Esophagus (tissue), 2 donors: ENCODE results near the gene FBLIM1. TPM values are rescaled to one million over a fixed set of nuclear protein-coding genes. Genes with fewer than 3 reads are reported as not detected.

Experiments
- H3K27ac ChIP-seq, 2 donors: one replicate each; pipeline ENCODE4 v1.5.1; 2013; ENCODE audit warnings: low read depth in 2 of 2, mild to moderate bottlenecking in 2 of 2, inconsistent platforms in 1 of 2, low read length in 1 of 2, moderate library complexity in 1 of 2
- H3K27me3 ChIP-seq, 2 donors: one replicate each; pipeline ENCODE4 v1.6.1; 2013; ENCODE audit warnings: low read length in 2 of 2, control low read depth in 1 of 2, mild to moderate bottlenecking in 1 of 2; ENCODE audit not compliant: insufficient read depth in 2 of 2, control insufficient read depth in 1 of 2
- H3K36me3 ChIP-seq, 2 donors: one replicate each; pipeline ENCODE4 v1.6.1; 2013; ENCODE audit warnings: low read length in 1 of 2; ENCODE audit not compliant: control insufficient read depth in 2 of 2, insufficient read depth in 2 of 2
- H3K4me1 ChIP-seq, 2 donors: one replicate each; pipeline ENCODE4 v1.6.1; 2013; ENCODE audit warnings: low read length in 1 of 2; ENCODE audit not compliant: control insufficient read depth in 2 of 2, insufficient read depth in 2 of 2
- H3K4me3 ChIP-seq, 2 donors: one replicate each; pipeline ENCODE4 v1.5.1; 2013; ENCODE audit warnings: low read length in 2 of 2, mild to moderate bottlenecking in 2 of 2, low read depth in 1 of 2, moderate library complexity in 1 of 2
- H3K9me3 ChIP-seq, 2 donors: one replicate each; pipeline ENCODE4 v1.6.1; 2013; ENCODE audit warnings: mild to moderate bottlenecking in 2 of 2, low read depth in 1 of 2, low read length in 1 of 2, moderate library complexity in 1 of 2; ENCODE audit not compliant: control insufficient read depth in 2 of 2, insufficient read depth in 1 of 2
- WGBS, 2 donors: extraction: QIAGEN DNeasy Blood & Tissue Kit; methylation state at CpG; one replicate each; pipeline ENCODE4 v1.1.7; 2013; 5-methylcytosine and 5-hydroxymethylcytosine counted together
- polyA plus RNA-seq, 2 donors: library from polyadenylated mRNA; stranded (reverse); fragments of 200-250 nt; gene quantifications; one replicate each; pipeline ENCODE4 v1.2.3, GENCODE V29; 2013
- donor health status: healthy with polysubstance abuse.
- donor health status: Bipolar disorder and iron deficiency.

The FBLIM1 gene, protein sequence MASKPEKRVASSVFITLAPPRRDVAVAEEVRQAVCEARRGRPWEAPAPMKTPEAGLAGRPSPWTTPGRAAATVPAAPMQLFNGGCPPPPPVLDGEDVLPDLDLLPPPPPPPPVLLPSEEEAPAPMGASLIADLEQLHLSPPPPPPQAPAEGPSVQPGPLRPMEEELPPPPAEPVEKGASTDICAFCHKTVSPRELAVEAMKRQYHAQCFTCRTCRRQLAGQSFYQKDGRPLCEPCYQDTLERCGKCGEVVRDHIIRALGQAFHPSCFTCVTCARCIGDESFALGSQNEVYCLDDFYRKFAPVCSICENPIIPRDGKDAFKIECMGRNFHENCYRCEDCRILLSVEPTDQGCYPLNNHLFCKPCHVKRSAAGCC
- 10 to 100 TPM; 17.7 to 20.5 TPM for polyA plus RNA-seq

GRCh38 chr1:15758343-15758931 is at the start of gene FBLIM1:
Gene FBLIM1, plus strand, starts transcription at chr1:15758795. Its CDS starts 6,189 bp downstream, at chr1:15764984.
- H3K4me3 ChIP-seq = peak within 1 kb of the TSS; percentile 67 to 70

GRCh38 chr1:15709226-15709625 is 49.4 kb upstream of the FBLIM1 start:
- 91 to 94% methylated on average over 4 of the region's 4 CpGs for WGBS, 2 donors
- Histone ChIP-seq H3K4me3 (no peak overlapping the region), H3K36me3 (peaks cover 0 to 2% of the 10 kb centered on the region in 2 donors), H3K27ac (no peak overlapping the region), H3K27me3 (no peaks in the 10 kb centered on the region), H3K4me1 (peaks cover 5 to 6% of the 10 kb centered on the region in 2 donors), H3K9me3 (no peaks in the 10 kb centered on the region)

More at GRCh38 chr1:15758343-15758931, at the start of gene FBLIM1:
- Histone ChIP-seq H3K27ac (peak within 1 kb of the TSS; percentile 59 to 71), H3K9me3 (no peaks in the 10 kb centered on the region), H3K4me1 (peaks cover 3 to 14% of the 10 kb centered on the region in 2 donors), H3K36me3 (no peaks in the 10 kb centered on the region), H3K27me3 (no peaks in the 10 kb centered on the region)
- 4 to 13% methylated on average over 9 to 54 of the region's 58 CpGs for WGBS, 2 donors

DNA sequence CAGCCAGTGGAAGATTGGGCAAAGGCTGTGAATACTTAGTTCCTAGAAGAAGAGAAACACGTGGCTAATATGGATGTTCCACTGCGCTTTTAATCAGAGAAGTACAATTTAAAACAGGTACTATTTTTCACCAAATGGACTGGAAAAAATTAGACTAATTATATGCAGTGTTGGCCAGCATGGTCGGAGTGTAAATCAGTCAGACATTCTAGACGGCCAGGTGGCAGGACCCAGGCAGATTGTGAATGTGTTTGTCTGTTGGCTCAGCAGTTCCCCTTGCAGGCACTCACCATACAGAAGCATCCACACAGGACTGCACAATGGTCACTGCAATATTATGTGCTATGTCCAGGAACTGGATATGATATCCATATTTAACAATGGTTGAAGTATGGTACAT is 46.4 kb upstream of the FBLIM1 start:
- peaks cover 0 to 2% of the 10 kb centered on the region in 2 donors for H3K9me3 ChIP-seq
- H3K4me3 ChIP-seq = no peak overlapping the region
- WGBS, 2 donors = 80 to 84% methylated on average over 4 of the region's 4 CpGs
- H3K4me1 ChIP-seq = peaks cover 0 to 4% of the 10 kb centered on the region in 2 donors
- H3K36me3 ChIP-seq = peaks cover 0 to 11% of the 10 kb centered on the region in 2 donors
- no peak overlapping the region for H3K27ac ChIP-seq
- H3K27me3 ChIP-seq = no peaks in the 10 kb centered on the region

DNA sequence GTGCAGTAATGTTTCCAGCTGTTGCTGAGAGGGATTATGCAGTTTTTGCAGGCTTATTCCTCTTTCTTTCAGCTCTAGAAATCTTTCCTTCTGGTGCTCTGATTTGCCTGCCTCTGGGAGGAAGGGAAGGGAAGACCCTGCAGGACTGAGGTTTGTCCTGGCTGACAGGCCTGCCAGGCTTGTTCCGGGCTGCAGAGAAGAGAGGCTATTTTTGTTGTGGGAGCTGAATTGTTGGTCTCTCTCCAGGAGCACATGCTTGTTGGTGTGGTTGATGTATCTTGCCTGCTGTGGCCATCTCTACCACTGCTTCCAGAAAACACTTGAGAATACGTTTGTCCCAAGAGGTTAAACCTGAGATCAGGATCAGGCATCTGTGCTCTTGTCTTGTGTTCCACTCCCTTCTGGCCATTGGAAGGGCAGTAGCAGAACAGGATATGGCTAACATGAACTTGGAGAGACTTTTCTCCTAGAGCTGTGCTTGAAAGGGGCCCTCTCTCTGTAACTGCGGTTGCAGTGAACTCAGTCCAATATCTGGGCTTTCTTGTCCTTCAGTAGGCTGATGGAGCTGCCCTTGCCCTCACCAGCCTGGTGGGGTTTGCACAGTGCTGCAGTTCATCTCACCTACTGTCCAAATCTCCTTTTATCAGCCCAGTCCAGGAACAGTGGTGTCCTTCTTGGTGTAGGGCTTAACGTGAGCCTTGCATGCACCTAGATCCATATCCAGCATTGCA is 44.0 kb upstream of the FBLIM1 start:
- H3K9me3 ChIP-seq = peaks cover 0 to 2% of the 10 kb centered on the region in 2 donors
- no peaks in the 10 kb centered on the region for H3K27me3 ChIP-seq
- WGBS, 2 donors = 58 to 71% methylated on average over 4 of the region's 4 CpGs
- peaks cover 0 to 28% of the 10 kb centered on the region in 2 donors for H3K36me3 ChIP-seq
- H3K27ac ChIP-seq = peak overlapping the region; percentile 8 to 24
- H3K4me3 ChIP-seq = no peak overlapping the region
- peaks cover 0 to 4% of the 10 kb centered on the region in 2 donors for H3K4me1 ChIP-seq

DNA sequence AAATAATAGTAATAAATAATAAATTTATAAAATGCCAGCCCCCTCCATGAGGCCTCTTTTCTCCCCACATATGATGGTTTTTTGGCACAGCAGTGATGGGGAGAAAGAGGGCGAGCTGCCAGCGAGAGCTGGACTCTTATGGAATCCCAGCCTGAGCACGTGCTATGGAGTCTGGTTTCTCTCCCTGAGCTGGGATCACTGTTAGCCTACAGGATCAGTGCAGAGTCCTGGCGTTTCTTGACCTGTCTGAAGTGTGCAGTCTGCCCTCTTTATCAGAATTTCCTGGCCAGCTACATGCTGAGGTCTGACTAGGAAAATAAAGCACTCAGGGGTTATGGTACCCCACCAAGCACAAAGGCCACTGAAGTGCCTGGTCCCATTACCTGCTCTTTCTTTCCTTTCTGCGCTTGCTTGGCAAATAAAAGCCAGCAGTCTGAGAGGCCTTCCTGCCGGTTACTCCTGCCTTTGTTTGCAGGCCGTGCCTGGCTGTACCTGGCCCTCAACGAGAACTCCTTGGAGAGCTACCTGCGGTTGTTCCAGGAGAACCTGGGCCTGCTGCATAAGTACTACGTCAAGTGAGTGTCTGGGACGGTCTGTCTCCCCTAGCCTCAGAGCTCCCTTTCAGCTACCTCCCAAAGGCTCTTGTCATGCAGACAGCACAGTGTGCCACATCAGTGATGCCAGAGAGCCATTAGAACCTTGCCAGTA is 41.0 kb upstream of the FBLIM1 start:
- no peak overlapping the region for H3K27ac ChIP-seq
- H3K4me3 ChIP-seq = no peak overlapping the region
- no peaks in the 10 kb centered on the region for H3K27me3 ChIP-seq
- H3K36me3 ChIP-seq = peaks cover 0 to 39% of the 10 kb centered on the region in 2 donors
- H3K4me1 ChIP-seq = peaks cover 0 to 4% of the 10 kb centered on the region in 2 donors
- H3K9me3 ChIP-seq = peaks cover 0 to 2% of the 10 kb centered on the region in 2 donors
- 86 to 88% methylated on average over 11 of the region's 11 CpGs for whole genome bisulfite sequencing, 2 donors

GRCh38 chr1:15718199-15718601 is 40.4 kb upstream of the FBLIM1 start:
- Histone ChIP-seq H3K27ac (no peak overlapping the region), H3K4me3 (no peak overlapping the region), H3K27me3 (no peaks in the 10 kb centered on the region), H3K9me3 (peaks cover 0 to 2% of the 10 kb centered on the region in 2 donors), H3K36me3 (peaks cover 4 to 39% of the 10 kb centered on the region in 2 donors), H3K4me1 (peaks cover 0 to 4% of the 10 kb centered on the region in 2 donors)
- 84 to 92% methylated on average over 8 of the region's 8 CpGs for WGBS, 2 donors

GRCh38 chr1:15719381-15720120 is 39.0 kb upstream of the FBLIM1 start:
- Histone ChIP-seq H3K36me3 (peaks cover 4 to 42% of the 10 kb centered on the region in 2 donors), H3K4me1 (peaks cover 0 to 4% of the 10 kb centered on the region in 2 donors)
- WGBS, 2 donors = 92% methylated on average over 12 of the region's 12 CpGs

DNA sequence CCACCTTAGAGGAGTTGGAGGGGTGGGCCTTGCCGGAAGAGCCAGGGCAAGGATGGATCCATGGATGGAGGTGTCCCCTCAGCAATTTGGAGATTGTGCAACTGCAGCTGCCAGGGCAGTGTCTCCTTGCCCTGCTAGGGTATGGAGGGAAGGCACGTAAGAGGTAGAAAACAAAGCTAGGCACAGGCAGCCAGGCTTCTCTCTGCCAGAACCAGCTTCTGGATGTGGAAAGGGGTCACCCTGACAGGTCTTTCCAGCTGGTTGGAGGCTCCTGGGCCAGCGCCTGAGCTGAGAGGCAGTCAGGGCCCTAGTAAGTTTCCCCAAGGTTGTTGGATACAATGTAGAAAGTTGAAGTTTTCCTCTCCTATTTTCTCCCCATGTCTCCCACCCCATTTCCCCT is 37.7 kb upstream of the FBLIM1 start:
- Histone ChIP-seq H3K27ac (no peak overlapping the region), H3K4me3 (no peak overlapping the region), H3K36me3 (peaks cover 4 to 48% of the 10 kb centered on the region in 2 donors), H3K27me3 (no peaks in the 10 kb centered on the region), H3K4me1 (no peaks in the 10 kb centered on the region), H3K9me3 (no peaks in the 10 kb centered on the region)
- WGBS, 2 donors = 95 to 97% methylated on average over 3 of the region's 3 CpGs

More at GRCh38 chr1:15719381-15720120, 39.0 kb upstream of the FBLIM1 start:
- Histone ChIP-seq H3K27ac (no peak overlapping the region), H3K9me3 (peaks cover 0 to 2% of the 10 kb centered on the region in 2 donors), H3K4me3 (no peak overlapping the region), H3K27me3 (no peaks in the 10 kb centered on the region)
